LNCAP (cell line): ENCODE data around the gene PTPRN2.

Source experiments
- TF ChIP-seq, protein P1 (sequence below): fragments of 450-650 bp; IDR thresholded peaks from 2 replicates; pipeline ENCODE4 v1.5.1; 2017; ENCODE audit warnings: mild to moderate bottlenecking

The PTPRN2 gene

DNA sequence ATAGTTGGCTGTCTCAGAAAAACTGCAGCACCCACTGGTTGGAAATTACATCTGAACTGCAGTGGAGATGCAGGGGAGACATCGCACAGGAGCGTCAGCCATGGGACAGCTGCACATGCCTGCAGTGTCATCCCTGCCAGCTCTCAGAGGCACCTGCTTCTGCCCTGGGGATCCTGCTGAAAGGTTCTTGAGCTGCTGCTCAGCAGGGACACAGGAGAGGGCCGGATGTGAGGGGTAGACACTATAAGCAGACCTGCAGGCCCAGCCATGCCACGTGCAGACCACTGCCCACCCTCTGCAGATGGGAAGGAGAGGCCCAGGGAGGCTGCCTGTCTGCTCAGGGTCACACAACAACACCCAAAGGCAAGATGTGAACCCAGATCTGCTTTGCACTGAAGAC is 649.4 kb downstream of the PTPRN2 start:
- TF ChIP-seq, protein P1, sequence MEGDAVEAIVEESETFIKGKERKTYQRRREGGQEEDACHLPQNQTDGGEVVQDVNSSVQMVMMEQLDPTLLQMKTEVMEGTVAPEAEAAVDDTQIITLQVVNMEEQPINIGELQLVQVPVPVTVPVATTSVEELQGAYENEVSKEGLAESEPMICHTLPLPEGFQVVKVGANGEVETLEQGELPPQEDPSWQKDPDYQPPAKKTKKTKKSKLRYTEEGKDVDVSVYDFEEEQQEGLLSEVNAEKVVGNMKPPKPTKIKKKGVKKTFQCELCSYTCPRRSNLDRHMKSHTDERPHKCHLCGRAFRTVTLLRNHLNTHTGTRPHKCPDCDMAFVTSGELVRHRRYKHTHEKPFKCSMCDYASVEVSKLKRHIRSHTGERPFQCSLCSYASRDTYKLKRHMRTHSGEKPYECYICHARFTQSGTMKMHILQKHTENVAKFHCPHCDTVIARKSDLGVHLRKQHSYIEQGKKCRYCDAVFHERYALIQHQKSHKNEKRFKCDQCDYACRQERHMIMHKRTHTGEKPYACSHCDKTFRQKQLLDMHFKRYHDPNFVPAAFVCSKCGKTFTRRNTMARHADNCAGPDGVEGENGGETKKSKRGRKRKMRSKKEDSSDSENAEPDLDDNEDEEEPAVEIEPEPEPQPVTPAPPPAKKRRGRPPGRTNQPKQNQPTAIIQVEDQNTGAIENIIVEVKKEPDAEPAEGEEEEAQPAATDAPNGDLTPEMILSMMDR = no peak

DNA sequence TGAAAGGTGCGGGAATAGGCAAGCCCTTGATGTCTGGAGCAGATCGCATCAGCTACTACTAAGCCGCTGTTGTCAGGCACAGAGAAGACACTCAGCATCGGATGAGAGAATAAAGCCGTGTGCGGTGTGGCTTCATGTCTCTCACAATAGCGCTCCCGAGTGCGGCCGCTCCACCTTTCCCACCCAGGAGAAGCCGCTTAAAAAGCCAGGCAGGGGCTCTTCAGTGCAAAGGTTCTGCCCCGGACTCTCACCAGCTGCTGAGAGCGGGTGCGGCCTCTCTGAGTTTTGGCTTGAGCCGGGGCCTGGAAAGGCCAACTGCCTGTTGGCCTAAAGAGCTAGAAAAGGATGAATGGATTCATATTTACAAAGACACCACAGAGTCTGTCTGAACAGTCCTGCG is 650.2 kb downstream of the PTPRN2 start:
- TF ChIP-seq, protein P1 = no peak

DNA sequence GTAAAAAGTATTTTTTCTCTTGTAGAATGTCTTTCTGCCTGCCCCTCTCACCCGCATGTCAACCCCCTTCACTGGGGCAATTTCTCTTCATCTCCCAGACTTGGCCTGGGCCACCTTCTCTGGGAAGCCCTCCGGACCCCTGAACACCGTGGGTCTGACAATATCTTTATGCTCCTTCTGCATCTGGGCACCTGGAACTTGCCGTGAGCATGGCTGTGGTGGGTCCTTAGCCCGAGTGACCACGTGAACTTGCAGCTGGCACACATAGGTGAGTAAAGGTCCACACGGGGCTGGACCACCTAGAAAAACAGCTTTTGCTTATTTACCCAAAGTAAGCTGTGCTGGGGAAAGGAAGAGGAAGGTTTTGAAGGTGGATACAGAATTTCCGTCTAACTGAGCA is 650.6 kb downstream of the PTPRN2 start:
- TF ChIP-seq, protein P1 = no peak

DNA sequence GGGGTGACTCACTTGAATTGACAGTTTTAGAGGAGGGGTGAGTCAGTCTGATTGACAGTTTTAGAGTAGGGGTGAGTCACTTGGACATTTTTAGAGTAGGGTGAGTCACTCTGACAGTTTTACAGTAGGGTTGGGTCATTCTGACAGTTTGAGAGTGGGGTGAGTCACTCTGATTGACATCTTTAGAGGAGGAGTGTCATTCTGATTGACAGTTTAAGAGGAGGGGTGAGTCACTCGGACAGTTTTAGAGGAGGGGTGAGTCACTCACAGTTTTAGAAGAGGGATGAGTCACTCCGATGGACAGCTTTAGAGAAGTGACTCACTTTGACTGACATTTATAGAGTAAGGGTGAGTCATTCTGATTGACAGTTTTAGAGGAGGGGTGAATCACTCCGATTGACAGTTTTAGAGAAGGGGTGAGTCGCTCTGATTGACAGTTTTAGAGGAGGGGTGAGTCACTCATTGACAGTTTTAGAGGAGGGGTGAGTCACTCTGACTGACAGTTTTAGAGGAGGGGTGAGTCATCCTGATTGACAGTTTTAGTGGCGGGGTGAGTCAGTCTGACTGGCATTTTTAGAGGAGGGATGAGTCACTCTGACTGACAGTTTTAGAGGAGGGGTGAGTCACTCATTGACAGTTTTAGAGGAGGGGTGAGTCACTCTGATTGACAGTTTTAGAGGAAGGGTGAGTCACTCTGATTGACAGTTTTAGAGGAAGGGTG is 655.0 kb downstream of the PTPRN2 start:
- TF ChIP-seq, protein P1 = no peak

DNA sequence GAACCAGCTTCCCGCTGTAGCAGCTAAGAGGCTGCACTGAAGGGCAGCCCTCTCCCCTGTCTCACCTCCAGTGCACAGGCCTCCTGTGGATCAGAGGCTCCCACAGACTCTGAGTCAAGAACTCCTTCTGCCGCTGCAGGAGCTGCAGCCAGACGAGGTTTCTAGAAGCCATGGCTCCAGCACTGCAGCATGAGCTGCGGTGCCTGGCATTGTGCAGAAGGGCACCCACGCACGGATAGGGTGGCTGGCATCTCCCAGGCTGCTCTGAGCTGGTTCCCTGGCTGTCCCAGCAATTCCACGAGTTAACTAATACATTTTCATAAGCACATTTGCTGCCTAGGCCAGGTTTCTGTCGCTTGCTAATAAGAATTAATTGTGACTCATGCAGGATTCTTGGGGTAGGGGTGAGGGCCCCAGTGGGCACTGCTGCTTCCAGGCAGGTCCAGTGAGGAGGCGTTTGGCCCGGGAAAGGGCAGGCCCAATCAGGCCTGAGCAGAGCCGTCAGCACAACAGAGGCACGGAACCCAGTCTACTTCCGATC is 656.6 kb downstream of the PTPRN2 start:
- TF ChIP-seq, protein P1 = no peak

DNA sequence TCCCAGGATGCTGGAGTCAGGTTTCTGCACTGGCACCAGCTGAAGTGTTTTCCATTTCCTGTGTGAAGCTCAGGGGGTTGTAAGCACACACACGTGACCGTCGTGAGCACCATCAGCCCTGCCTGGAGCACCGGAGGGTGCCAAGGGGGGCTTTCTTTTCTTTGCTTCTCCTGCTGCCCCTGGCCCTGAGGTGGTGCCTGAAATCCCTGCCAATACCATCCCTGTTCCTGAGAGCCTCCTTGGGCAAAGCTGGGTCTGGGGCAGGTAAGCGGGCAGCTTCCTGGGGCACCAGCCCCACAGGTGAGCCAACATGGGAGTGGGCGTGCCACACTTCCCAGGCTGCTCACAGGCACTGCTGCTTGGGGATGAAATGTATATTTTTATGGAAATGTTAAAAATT is 657.2 kb downstream of the PTPRN2 start:
- TF ChIP-seq, protein P1 = no peak

DNA sequence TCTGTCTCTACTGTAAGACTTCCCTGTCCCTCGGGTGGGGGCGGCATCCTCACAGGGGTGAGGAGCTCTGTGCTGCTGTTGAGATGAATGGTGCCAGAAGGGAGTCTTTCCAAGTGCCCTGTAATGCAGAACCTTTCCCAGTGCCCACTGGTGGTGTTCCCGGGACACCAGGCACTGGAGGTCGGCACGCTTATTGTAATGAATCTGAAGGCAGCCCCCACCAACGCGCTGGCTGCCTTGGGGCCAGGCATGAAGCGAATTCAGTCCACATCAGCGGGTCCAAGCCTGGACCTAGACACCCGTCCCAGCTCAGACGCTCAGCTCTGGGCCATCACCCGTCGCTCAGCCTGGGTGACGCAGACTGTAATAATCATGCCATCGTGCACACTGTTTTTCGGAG is 658.0 kb downstream of the PTPRN2 start:
- TF ChIP-seq, protein P1 = no peak
